ENCODE measurements around the gene CFAP251. TPM values are rescaled to one million over a fixed set of nuclear protein-coding genes. Genes with fewer than 3 reads are reported as not detected.

Gene CFAP251
- total RNA-seq, 1 experiment from 2014 or later, result 3.2 TPM

DNA sequence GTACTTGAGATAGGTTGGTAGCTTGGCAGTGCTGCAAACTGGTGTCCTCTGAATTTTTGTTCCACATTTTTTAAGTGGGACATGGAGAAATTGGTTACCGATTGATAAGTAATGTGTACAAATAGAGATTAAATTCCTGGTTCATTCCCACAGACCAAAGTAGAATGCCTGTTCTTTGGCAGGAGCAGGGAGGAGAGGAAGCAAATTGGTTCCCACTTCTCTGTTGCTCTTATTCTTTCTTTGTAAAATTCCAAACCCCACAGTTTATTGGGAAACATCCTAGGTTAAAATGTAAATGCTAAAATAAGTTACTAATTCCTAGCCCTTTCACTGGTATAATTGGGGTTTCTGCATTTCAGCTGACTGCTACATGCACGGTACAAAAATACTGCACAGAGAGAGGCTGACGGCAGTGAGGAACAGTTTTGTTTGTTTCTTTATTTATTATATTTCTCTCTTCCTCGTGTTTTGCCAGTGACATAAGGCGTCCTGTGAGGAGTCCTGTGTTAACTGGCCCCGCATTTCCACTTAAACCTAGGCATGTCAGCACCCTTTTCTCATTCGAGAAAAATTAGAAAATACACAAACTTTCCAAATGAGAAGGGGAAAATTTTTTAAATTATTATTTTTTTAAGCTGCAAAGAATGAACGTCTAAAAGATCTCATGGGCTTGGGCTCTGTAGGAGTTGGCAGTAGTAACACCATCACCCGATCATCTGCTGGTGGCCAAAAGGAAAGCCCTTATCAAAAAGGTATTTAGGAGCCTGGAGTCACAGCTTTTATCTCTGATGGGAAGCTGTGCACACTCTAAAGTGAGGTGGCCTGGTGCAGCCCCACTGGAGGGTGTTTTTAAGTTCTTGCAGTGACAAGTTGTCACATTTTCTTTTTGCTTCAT, 77.9 kb downstream of the CFAP251 start:
- no peak overlapping the region for H3K4me3 ChIP-seq (ENCODE audit: low read length)
- no peaks in the 10 kb centered on the region for H3K36me3 ChIP-seq (ENCODE audit: low read depth, low read length)
- CTCF ChIA-PET, result no interaction called here
- no TSS peak for BruUV-seq (replicated peaks)
- DNase-seq, result no peak
- no peak overlapping the region for H3K9ac ChIP-seq (ENCODE audit: low read length)
- H4K20me1 ChIP-seq (ENCODE audit: low read length), result no peaks in the 10 kb centered on the region
- no peak for ATAC-seq
- POLR2A ChIA-PET (ENCODE audit: unreplicated experiment), result interaction anchor here (0.6 kb wide), 1 partner anchor 25 kb away, joined by 4 read pairs; the partner anchor contains the start of gene BCL7A
- H3K4me1 ChIP-seq (ENCODE audit: insufficient read depth, low read length), result peaks cover 12% of the 10 kb centered on the region
- intact Hi-C loops (cut with micrococcal nuclease), result loop anchor here (10.0 kb wide), 1 partner anchor 529 kb away; the partner anchor contains the start of genes KNTC1 and RSRC2
- H2AFZ ChIP-seq (ENCODE audit: low read length), result no peak overlapping the region
- H3F3A ChIP-seq (ENCODE audit: low read length, unreplicated experiment), result peaks cover 8% of the 10 kb centered on the region
- no peak overlapping the region for H3K27ac ChIP-seq (ENCODE audit: low read length)
- TF ChIP-seq EZH2phosphoT487 (IDR thresholded peaks at IDR 0.05; ENCODE audit: borderline replicate concordance, low read length) (no peak), EZH2 (IDR thresholded peaks at IDR 0.05; ENCODE audit: low read length, unreplicated experiment) (no peak)
- TF ChIP-seq, protein P1, sequence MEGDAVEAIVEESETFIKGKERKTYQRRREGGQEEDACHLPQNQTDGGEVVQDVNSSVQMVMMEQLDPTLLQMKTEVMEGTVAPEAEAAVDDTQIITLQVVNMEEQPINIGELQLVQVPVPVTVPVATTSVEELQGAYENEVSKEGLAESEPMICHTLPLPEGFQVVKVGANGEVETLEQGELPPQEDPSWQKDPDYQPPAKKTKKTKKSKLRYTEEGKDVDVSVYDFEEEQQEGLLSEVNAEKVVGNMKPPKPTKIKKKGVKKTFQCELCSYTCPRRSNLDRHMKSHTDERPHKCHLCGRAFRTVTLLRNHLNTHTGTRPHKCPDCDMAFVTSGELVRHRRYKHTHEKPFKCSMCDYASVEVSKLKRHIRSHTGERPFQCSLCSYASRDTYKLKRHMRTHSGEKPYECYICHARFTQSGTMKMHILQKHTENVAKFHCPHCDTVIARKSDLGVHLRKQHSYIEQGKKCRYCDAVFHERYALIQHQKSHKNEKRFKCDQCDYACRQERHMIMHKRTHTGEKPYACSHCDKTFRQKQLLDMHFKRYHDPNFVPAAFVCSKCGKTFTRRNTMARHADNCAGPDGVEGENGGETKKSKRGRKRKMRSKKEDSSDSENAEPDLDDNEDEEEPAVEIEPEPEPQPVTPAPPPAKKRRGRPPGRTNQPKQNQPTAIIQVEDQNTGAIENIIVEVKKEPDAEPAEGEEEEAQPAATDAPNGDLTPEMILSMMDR (conservative IDR thresholded peaks at IDR 0.05; ENCODE audit: low read depth, low read length), result no peak
- H3K27me3 ChIP-seq (ENCODE audit: low read length), result no peaks in the 10 kb centered on the region
- H3K9me3 ChIP-seq (ENCODE audit: low read length), result 0 out of 2 replicates have a peak, but pooled peaks cover 6% of the 10 kb centered on the region
- no peak overlapping the region for H3K4me2 ChIP-seq (ENCODE audit: low read length)
- no peaks in the 10 kb centered on the region for H3K9me2 ChIP-seq (replicated peaks; ENCODE audit: low read length)
- no peaks in the 10 kb centered on the region for H3K79me2 ChIP-seq (ENCODE audit: low read length)

DNA sequence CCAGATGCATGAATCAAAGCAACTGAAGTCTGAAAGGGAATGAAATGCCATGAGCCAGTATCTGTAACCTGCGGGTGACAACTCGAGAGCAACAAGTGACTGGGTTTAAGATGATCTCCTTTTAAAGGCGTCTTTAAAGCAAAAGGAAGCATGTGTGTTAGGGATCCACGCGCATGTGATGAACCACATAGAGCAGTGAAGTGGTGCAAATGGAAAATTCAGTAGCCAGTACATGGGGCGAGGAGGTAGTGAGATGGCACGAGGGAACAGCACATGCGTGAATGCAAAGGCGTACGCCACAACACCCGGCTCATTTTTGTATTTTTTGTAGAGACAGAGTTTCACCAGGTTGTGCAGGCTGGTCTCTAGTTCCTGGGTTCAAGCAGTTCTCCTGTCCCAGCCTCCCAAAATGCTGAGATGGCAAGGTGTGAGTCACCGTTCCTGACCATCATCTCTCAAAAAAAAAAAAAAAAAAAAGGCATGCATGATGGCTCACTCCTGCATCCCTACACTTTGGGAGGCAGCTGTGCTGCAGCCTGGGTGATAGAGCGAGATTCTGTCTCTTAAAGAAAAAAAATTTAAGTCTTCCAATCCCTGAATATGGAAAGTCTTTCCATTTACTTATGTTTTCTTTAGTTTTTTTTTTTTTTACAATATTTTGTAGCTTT, 78.7 kb downstream of the CFAP251 start:
- no TSS peak for BruUV-seq (replicated peaks)
- H3K9ac ChIP-seq (ENCODE audit: low read length), result no peak overlapping the region
- ATAC-seq (no peak), DNase-seq (peak; percentile 44)
- no peak overlapping the region for H3K4me2 ChIP-seq (ENCODE audit: low read length)
- H3K4me1 ChIP-seq (ENCODE audit: insufficient read depth, low read length), result peaks cover 4% of the 10 kb centered on the region
- no peaks in the 10 kb centered on the region for H4K20me1 ChIP-seq (ENCODE audit: low read length)
- ChIA-PET CTCF (interaction anchor here (0.6 kb wide), 1 partner anchor 21 kb away, joined by 7 read pairs; no protein-coding TSS in a partner anchor), POLR2A (ENCODE audit: unreplicated experiment) (no interaction called here)
- intact Hi-C loops (cut with micrococcal nuclease), result loop anchor here (10.0 kb wide), 1 partner anchor 528 kb away; the partner anchor contains the start of genes KNTC1 and RSRC2
- peaks cover 3% of the 10 kb centered on the region for H3F3A ChIP-seq (ENCODE audit: low read length, unreplicated experiment)
- H3K9me3 ChIP-seq (ENCODE audit: low read length), result 0 out of 2 replicates have a peak, but pooled peaks cover 6% of the 10 kb centered on the region
- H2AFZ ChIP-seq (ENCODE audit: low read length), result no peak overlapping the region
- H3K79me2 ChIP-seq (ENCODE audit: low read length), result no peaks in the 10 kb centered on the region
- no peaks in the 10 kb centered on the region for H3K27me3 ChIP-seq (ENCODE audit: low read length)
- TF ChIP-seq EZH2 (IDR thresholded peaks at IDR 0.05; ENCODE audit: low read length, unreplicated experiment), result no peak
- TF ChIP-seq, protein P1 (conservative IDR thresholded peaks at IDR 0.05; ENCODE audit: low read depth, low read length), result no peak
- H3K27ac ChIP-seq (ENCODE audit: low read length), result no peak overlapping the region
- no peaks in the 10 kb centered on the region for H3K9me2 ChIP-seq (replicated peaks; ENCODE audit: low read length)
- H3K4me3 ChIP-seq (ENCODE audit: low read length), result no peak overlapping the region
- no peaks in the 10 kb centered on the region for H3K36me3 ChIP-seq (ENCODE audit: low read depth, low read length)
